HT-29 (cell line): ENCODE data around the gene GTF2H1. TPM values are rescaled to one million over a fixed set of nuclear protein-coding genes. Genes with fewer than 3 reads are reported as not detected.
"Not testable (repeated sequence)": the region's sequence is repeated elsewhere in the genome, so short reads cannot be mapped to it uniquely, and the experiment has no call there.

ENCODE experiments used
- DNase-seq: peaks from one replicate; pipeline ENCODE4 v3.0.0-alpha.2; 2015; ENCODE audit warnings: low spot score
- total RNA-seq: library from RNA; depleted of rRNA; stranded (reverse); fragments of >200 nt; shearing (Covaris generic); gene quantifications from 2 replicates; pipeline ENCODE4 v1.2.3, GENCODE V29; 2014

Gene GTF2H1
- total RNA-seq, 1 experiment from 2014 or later, result 55.4 TPM

DNA sequence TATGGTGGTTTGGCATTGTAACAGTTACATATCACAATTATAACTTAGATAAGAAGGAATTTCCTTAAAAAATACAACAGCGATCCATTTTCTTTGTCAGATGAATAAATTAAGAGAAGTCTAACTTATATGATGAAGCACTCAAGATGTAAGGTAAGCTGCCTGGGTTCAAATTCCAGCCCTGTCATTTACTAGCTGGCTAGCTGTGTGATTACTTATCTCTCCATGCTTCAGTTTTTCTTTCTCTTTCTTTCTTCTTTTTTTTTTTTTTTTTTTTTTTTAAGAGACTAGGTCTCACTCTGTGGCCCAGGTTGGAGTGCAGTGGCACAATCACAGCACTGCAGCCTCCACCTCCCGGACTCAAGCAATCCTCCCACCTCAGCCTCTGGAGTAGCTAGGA is 49.8 kb downstream of the GTF2H1 start:
- no peak for DNase-seq

DNA sequence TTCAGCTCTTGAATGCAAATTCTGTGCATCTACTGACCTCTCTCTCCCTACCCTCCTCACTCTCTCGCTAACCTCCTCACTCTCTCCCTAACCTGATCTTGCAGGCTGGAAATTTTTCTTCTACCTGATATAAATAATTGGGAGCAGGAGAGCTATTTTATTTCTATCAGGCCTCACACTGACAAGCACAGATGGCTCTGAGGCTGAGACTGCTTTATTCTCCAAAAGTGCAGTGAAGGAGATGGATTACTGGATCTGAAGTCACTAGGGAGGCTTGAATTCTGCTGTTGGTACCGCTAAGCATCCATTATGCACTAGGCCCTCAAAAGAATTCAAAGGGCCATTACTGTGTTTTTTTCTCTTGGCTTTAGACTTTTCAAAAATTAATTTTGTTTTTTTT is 52.6 kb downstream of the GTF2H1 start:
- no peak for DNase-seq

DNA sequence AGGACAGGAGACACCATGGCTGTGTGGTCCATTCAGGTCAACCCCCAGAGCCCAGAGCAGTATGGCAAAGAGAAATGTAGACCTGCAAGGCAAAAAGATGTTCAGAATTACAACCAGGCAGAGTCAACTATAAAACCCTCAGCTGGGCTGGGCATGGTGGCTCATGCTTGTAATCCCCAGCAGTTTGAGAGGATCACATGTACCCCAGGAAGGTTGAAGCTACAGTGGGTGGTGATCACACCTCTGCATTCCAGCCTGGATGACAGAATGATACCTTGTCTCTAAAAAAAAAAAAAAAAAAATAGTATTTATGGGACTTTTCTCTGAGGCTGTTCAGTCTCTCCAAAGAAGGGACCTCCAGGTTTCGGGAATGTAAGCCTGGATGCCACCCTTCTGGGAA is 53.6 kb downstream of the GTF2H1 start:
- no peak for DNase-seq

DNA sequence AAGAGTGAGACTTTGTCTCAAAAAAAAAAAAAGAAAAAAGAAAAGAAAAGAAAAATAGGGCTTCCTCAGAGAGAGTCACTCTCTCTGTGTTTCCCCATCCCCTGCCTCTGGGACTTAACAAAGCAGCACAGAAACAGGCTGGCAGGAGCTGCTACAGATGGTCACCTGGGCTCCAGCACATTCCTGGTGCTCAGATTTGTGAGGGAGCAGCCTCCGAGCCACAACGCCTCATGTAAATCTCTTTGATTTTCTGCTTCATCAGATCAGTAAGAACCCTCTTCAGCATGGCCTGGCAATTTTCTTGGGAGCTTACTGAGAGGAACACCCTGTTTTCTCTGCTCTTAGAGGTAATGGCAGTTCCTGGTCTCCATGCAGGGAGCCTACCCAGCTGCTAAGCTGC is 56.8 kb downstream of the GTF2H1 start:
- DNase-seq, result no peak

DNA sequence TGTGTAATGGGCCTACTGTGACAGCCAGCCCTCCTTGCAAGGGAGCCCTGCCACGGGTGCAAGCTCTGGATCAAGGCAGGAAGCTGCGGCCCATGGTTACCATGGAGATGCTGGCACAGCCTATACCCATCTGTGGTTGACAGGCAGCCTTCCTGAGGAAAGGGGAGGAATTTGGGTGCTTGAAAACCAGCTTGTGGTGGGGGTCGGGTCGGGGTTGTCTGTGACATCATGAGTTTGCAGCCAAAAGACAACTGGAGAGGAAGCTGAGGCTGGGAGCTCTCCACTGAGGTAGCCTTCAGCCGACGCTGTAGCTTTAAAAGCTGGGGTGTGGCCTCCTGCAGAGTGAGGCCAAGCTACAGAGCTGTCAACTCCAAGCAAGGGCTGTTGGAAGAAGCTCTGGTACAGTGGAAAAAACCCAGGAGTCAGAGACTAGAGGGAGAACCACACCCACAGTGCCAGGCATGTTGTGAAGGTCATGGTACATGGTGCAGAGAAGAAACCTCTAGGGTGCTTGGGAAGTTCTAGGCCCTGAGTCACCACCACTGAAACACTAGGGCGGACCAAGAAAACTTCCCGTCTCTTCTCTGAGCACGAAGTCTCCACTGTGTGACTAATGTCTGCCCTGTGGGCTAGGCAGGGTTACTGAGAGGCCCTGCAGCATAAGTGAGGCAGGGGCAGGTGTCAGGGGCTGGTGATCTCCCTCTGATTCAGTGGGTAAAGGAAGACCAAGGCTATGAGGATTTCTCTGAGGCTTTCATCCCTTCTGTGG is 61.2 kb downstream of the GTF2H1 start:
- DNase-seq, result peak; percentile 78

DNA sequence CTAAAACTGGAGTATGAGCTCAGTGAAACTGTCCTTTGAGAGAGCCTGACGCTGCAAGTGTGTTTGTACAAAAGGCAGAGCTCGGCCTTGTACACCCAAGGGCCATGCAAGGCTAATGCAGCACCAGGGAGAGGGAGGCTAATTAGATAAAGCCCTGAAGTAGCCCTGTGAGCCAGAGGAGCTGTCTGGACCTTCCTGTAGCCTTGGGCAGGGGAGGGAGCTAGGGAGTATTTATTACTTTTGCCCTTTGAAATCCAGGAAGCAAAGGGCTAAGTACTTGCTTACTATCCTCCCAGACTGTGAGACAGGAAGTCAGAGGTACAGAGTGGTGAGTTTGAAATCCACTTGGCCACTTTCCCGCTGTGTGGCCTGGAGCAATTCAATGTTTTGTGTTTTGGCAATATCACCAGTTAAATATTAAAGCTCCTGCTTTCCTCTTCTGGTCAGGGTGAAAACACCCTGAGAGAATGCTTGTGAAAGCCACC is 61.8 kb downstream of the GTF2H1 start:
- DNase-seq, result peak; percentile 86

DNA sequence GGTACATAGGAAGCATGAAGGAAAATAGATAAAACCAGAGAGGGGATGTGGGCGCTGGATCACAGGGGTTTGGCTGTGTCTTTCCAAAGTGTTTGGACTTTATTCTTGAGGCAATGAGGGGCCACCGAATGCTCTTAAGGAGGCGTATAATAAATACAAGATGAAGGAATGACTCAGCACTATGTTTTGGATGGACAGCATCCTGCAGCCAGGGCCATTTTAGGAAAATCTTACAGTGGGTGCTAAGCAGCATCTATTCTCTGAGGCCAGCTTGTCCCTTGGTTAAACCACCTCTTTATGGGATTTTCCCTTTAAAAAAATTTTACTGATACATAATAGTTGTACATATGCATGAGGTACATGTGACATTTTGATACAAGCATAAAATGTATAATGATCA is 67.7 kb downstream of the GTF2H1 start:
- DNase-seq, result no peak

DNA sequence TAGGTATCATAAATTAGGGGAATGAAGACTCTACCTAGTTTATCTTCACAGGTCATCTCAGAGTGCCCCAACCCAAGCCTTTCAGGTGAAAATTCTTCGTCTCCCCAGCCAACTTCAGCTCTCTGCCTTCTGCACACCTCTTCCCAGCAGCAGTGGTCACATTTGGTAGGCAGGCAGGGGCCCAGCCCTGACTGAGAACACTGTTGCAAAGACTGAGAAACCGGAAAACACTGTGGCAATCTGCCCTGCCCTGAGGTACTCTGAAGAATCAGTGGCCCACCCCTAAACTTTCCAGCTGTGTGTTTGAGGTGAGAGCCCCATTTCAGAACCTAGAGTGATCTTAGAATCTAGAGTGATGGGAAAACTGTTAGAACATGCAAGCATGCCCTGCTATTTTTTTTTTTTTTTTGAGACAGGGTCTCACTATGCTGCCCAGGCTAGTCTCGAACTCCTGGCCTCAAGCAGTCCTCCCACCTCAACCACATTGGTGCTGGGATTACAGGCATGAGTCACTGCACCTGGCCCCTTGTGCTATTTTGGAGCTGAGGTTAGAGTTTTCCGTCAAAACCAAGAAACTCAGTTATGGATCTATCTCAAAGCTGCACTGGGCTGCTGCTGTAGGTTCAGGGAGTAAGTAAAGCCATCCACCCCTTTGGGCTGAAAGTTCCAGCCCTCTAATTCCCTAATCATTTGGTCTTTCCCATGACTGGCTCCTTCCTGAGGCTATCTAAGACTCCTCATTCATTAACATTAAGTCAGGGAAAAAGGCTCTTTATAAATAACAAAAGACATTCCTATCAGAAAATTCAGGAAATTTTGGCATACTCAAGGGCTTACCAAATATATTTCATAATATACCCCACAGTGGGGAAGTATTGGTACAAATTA is 70.3 kb downstream of the GTF2H1 start:
- DNase-seq, result no peak

DNA sequence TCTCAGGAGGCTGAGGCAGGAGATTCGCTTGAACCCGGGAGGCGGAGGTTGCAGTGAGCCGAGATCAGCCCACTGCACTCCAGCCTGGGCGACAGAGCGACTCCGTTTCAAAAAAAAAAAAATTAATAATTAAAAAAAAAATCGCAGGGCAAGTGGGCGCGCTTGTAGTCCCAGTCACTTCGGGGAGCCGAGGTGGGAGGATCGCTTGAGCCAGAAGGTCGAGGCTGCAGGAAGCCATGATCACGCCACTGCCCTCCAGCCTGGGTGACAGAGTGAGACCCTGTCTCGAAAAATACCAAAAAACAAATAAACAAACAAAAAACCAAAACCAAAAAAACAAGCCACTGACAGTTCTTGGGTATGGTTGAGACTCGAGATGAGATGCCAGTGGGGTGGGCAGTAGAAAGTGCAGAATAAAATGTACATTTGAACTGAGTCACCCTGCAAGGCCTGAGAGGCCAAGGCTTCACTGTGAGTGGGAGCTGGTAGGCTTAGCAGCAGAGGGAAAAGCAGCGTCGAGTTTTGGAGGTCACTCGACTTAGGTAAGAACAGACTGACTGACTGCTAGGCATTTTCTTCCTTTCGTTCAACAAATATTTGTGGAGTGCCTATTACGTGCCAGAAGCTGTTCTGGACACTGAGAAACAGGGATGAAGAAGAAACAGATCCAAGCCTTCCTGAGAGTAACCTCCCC is 71.4 kb downstream of the GTF2H1 start:
- no peak for DNase-seq

DNA sequence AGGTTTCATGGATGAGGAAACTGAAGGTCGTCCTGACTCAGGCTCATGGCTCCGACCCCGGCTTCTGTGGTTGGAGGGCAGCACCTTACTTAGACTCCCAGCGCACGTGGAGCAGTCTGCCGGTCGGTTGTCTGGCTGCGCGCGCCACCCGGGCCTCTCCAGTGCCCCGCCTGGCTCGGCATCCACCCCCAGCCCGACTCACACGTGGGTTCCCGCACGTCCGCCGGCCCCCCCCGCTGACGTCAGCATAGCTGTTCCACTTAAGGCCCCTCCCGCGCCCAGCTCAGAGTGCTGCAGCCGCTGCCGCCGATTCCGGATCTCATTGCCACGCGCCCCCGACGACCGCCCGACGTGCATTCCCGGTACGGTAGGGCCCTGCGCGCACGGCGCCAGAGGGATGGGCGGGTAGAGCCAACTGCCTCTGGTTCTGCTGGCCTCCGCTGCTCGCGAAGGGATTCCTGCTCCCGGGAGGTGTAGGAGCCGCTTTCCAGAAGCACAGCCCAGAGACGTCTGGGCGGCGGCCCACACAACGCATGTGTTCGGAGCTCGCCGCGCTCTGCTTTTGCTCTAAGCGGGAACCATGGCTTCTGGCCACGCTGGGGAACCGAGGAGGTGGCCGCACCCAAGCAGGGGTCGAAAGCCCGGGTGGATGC is 72.0 kb downstream of the GTF2H1 start, which contains the start of gene LDHA:
TSS of gene LDHA (plus strand) at position 289 of the 653 bp plus-strand sequence. CDS start 2,280 bp downstream, outside the sequence.
- peak; percentile 96 for DNase-seq

DNA sequence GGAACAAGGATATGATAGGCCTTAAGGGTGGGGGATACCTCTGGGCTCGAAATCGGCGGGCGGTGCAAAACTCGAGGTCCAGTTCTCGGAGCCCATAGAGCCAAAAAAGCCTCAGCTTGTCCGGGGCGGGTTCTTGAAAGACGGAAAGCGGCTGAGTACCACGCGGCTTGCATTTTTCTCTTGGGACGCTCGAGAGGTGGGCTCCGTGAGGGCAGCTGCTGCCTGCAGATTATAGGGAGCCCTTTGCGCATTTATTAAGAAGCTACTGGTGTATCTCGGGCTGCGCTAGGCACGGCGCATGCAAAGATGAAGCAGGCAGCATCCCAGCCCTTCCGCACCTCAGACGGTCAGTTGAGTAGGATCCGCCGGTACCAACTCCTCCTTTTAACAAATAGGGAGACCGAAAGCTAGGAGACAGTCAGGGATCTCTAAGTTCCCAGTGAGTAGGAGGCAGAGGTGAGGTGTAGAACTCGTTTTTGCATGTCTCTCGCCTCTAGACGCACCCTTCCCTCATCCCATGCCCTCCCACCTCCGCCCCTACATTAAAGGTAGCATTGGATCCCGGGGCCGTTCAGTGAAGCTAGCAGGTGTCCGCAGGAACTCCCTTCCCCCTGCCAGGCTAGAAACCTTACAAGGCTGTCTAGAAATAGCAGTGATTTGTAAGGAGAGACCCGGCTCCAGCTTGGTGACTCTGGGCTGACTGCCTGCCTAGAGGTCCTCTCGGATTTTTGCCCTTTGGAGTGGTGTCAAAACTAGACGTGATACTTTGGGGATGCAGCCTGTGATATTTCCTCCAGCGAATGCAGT is 72.8 kb downstream of the GTF2H1 start:
- DNase-seq, result peak; percentile 63

DNA sequence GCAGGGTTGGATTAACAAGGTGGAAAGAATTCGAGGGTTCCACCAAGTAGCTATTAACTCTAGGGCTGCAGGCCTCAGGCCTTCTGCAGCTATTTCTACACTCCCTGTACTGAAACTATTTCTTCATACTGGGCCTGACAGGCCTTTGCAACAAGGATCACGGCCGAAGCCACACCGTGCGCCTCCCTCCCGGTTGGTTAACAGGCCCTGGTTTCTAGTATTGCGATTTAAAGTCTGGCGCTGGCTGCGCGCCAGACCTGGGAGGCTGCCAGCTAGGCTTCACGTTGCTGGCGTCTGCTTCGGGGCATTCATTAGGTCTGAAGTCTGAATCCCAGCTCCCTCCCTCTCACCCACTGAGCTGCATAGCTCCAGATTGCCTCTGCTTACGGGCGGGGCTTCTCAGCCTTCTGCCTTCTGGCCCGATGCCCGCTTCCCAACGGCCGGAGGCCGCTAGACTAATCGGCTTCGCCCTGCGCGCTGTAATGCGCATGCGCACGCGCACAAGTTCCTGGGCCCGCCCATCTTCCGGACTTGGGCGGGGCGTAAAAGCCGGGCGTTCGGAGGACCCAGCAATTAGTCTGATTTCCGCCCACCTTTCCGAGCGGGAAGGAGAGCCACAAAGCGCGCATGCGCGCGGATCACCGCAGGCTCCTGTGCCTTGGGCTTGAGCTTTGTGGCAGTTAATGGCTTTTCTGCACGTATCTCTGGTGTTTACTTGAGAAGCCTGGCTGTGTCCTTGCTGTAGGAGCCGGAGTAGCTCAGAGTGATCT is 73.6 kb downstream of the GTF2H1 start:
- peak; percentile 100 for DNase-seq

DNA sequence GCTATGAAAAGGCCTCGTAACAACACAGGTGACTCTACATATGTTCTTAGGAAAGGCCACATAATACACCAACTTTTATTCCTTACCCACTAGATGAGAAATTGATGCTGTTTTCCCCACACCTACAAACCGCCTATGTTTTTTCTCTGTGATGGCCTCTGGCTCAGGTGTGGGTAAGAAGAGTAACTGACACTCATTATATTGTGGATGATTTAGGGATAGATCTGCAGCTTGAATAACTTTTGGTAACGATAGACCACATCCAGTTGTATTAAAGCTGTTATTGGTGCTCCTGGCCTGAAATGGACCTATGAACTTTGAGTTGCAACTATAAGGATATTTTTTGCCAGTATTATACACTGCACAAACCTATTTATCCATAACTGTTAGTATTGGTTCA is 75.6 kb downstream of the GTF2H1 start:
- no peak for DNase-seq

DNA sequence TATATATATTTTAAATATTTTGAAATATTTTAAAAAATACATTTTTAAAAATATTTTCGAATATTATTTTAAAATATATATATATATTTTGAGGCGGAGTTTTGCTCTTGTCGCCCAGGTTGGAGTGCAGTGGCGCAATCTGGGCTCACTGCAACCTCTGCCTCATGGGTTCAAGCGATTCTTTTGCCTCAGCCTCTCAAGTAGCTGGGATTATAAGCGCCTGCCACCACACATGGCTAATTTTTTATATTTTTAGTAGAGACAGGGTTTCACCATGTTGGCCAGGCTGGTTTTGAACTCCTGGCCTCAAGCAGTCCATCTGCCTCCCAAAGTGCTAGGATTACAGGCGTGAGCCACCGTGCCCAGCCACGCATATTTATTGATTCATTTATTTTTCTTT is 78.7 kb downstream of the GTF2H1 start:
- not testable (repeated sequence) for DNase-seq

DNA sequence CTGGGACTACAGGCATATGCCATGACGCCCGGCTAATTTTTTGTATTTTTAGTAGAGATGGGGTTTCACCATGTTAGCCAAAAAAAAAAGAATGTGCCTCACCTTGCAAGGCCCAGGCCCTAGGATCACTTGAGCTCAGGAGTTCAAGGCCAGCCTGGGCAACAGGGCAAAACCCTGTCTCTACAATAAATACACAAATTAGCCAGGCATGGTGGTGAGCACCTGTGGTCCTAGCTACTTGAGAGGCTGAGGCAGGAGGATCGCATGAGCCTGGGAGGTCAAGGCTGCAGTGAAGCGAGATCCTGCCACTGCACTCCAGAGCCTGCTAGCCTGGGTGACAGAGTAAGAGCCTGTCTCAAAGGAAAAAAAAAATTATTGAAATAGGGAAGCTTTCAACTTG is 81.7 kb downstream of the GTF2H1 start:
- no peak for DNase-seq

DNA sequence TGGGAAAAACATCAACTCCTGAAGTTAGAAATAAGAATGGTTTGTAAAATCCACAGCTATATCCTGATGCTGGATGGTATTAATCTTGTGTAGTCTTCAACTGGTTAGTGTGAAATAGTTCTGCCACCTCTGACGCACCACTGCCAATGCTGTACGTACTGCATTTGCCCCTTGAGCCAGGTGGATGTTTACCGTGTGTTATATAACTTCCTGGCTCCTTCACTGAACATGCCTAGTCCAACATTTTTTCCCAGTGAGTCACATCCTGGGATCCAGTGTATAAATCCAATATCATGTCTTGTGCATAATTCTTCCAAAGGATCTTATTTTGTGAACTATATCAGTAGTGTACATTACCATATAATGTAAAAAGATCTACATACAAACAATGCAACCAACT is 85.0 kb downstream of the GTF2H1 start:
- peak; percentile 77 for DNase-seq

DNA sequence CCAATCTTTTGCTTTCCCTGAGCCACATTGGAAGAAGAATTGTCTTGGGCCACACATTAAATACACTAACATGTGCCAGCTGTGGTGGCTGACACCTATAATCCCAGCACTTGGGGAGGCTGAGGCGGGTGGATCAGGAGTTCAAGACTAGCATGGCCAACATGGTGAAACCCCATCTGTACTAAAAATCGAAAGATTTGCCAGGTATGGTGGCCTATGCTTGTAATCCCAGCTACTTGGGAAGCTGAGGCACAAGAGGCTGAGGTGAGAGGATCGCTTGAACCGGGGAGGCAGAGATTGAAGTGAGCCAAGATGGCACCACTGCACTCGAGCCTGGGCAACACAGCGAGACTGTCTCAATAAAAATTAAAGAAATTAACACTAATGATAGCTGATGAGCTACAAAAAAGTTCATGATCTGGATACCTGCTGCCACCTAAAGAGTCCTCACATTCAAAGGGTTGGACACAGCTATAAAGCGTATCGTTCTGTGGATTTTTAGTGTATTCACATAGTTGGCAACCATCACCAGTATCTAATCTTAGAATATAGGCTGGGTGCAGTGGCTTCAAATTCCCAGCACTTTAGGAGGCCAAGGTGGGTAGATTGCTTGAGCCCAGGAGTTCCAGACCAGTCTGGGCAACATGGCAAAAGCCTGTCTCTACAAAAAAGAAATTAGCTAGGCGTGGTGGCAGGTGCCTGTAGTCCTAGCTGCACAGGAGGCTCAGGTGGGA is 86.4 kb downstream of the GTF2H1 start:
- DNase-seq, result peak; percentile 22

DNA sequence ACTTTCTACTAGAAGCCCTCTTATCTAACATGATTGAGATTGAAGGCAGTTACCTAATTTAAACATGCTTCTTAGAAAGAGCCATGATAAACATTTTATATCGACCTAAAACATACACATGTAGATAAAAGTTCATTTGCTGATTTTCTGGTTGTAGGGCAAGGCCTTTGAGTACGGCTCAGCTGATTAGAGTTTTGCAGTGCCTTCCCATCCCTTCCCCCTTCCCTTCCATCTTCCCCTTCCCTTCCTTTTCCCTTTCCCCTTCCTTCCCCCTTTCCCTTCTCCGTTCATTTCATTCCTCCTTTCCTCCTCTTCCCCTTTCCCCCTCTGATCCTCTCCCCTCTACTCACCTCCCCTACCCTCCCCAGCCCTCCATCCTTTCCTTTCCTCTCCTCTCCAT is 94.1 kb downstream of the GTF2H1 start:
- no peak for DNase-seq
